NCI-H226 (cell line): ENCODE results near the gene ACACA.

ENCODE experiments used
- DNase-seq: peaks from one replicate; pipeline ENCODE4 v3.0.0-alpha.2; 2015

The ACACA gene

GRCh38 chr17:37286430-37286829 is 120.2 kb downstream of the ACACA start:
- DNase-seq: no peak

DNA sequence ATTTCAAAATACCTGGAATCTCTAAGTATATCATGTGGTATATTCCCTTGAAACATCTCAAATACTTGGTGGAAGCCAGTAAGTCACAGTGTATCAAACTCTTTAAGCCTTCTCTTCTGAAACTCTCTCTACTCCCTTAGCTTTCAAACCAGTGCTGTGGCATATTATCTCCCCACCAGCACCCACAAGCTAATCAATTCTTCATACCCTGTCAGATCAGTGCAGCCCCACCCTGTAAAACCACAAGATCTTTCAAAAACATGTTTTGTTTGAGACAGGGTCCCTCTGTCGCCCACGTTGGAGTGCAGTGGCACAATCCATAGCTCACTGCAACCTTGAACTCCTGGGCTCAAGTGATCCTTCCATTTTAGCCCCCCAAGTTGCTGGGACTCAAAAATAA is 122.4 kb downstream of the ACACA start:
- DNase-seq: no peak

- no peak for DNase-seq
Observed at GRCh38 chr17:37283414-37283961, 123.1 kb downstream of the ACACA start.

GRCh38 chr17:37280841-37281240 is 125.8 kb downstream of the ACACA start:
- DNase-seq: no peak

DNA sequence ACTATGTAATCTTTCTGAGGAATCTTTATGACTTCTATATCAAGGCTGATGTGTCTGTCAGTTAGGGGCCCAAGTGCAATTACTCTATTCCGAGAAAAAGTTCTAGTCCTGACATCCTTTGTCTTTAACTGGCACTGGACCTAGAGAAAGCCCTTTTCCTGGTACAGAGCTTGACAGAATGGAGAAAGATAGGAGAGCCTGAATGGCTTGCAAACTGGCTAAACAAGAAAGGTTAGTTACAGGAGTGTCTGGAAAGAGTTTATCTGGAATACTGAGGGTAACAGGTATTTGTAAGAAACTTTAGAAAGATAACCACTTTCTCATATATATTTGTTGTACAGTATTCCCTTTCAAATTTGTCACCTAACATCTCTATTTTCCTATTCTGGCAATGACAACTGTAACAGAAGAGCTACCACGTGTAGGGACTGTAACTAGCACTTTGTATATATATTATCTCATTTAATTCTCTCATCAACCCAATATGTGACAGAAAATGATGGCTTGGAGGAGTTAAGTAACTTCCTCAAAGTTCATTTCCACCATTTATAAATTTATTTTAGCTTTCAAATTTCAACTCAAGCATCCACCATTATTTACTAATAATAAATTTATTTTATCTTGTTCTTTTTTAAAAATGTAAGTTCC is 128.3 kb downstream of the ACACA start:
- DNase-seq: no peak

DNA sequence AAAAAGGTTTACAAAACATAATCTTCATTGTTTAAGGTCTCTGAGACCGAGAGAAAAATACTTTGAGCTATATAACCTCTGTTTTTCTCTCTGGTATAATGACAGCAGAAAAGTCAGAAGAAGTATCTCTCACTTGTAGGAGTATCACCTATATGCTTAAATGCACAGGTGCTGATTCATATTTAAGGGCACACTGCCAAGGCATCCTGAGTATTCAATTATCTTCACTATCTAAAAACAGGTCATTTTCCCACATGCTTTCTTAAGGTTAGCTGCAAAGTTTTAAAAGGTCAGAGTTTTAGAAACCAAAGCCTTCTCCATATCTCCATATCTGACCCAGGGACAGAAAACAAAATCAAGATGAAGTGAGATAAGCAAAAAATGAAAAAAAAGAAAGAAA is 130.2 kb downstream of the ACACA start:
- peak; percentile 63 for DNase-seq

GRCh38 chr17:37274461-37274860 is 132.2 kb downstream of the ACACA start:
- no peak for DNase-seq

- peak; percentile 62 for DNase-seq
Observed at GRCh38 chr17:37273409-37274051, 133.1 kb downstream of the ACACA start.

- DNase-seq: no peak
Observed at GRCh38 chr17:37265446-37266173, 141.0 kb downstream of the ACACA start.

DNA sequence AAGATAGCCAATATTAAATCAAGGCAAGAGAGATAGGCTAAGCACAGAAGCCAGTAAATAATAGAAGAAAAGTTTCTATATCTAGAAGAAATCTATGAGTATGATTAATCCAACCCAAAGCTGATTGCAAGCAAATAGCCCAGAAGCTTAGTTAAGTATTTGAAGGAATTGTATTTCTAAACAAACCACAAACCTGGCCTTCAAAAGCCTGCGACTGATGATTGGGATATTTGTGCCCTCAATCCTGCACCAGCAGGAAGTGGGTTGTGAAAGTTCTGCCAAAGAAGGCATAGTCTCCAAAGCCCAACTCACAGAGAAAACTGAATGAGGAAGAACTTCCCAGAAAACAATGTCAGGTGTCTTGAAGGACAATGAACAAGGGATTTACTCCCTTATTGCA is 145.3 kb downstream of the ACACA start:
- DNase-seq: peak; percentile 26

DNA sequence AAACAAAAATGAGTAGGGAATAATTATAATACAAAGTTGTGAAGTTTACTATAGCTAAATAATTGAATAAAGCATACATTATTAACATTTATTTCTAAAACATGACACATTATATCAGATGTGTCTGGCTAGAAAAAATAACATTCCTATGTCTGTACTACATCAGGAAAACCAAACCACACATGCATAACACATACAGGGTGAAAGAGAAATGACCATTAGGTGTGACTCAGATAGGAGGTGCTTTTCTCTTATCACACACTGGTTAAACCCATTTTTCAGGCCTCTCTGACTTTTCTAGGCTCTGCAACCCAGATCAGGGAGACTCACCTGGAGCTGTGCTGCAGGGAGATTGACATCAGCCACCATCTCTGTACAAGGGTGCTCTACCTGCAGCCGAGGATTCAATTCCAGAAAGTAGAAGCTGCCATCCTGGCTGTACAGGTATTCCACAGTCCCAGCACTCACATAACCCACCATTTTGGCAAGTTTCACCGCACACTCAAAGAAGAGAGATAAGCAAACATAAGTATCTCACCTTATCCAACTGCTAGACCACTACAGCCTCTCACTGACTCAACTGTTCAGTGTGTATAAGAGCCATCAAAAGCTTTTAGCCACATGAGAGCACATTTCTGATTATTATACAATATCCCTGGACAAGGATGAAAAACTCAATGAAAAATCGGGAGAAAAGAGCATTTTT is 147.5 kb downstream of the ACACA start:
- DNase-seq: peak; percentile 80

GRCh38 chr17:37256627-37257026 is 150.0 kb downstream of the ACACA start:
- DNase-seq: no peak

GRCh38 chr17:37255432-37255831 is 151.2 kb downstream of the ACACA start:
- no peak for DNase-seq

DNA sequence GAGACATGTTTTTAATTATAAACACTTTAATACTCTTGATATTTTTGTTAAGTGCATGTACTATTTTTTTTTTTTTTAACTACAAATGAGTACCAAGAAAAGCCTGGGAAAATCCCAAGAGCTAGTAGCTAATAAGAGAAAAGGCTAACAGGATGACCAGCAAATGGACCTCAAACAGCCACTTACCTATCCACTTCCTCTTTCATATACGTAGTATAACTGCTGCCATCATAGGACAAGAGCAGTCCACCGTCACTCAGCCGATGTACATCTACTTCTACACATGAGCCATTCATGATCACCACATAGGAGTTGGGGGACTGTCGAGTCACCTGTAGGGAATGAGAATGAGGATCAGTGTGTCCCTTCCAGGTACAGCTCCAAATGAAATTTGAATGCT is 158.8 kb downstream of the ACACA start:
- DNase-seq: no peak

GRCh38 chr17:37246085-37246484 is 160.6 kb downstream of the ACACA start:
- no peak for DNase-seq

DNA sequence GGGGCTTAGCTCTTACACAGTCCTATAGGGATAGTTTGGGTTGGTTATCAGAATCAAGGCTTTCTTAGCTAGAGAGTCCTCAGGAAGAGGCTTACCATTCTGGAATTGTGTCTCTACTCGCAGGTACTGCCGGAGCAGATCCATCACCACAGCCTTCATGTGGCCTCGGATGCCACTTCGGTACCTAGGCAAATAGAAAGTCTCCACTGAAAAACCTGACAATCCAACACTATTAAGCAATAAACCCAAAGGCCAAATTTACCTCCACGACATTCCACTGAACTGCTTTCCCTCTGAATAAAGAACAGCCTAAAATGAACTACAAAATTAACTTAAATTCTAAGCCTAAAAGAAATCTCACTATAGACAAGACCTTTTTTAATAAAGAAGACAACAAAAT is 166.3 kb downstream of the ACACA start:
- no peak for DNase-seq

DNA sequence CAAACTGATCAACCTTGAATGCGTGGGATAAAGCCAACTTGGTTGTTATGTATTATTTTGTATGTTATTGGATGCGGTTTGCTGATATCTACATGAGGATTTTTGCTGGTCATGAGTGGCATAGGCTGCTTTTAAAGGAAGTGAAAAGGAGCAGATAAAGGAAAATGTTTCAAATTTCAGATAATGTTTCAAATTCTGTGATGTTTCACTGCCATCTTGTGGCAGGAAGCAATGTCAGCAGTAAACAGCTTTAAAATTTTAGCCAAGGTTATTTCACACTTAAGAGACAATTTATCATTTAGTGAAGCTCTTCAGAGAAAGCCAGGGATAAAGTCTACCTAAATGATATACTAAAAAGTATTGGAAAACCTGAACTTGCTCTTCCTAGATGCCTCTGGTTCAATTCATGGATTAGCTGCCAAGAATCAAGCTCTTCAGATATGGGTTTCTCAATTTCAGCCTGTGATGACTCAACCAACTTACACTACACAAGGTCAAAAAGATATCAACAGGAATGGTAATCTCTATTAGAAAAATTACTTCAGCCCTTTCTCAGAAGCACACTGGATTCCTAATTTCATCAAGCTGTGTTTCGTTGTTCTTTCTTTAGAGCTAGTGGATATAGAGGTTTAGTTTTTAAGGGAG is 166.8 kb downstream of the ACACA start:
- DNase-seq: peak; percentile 64

DNA sequence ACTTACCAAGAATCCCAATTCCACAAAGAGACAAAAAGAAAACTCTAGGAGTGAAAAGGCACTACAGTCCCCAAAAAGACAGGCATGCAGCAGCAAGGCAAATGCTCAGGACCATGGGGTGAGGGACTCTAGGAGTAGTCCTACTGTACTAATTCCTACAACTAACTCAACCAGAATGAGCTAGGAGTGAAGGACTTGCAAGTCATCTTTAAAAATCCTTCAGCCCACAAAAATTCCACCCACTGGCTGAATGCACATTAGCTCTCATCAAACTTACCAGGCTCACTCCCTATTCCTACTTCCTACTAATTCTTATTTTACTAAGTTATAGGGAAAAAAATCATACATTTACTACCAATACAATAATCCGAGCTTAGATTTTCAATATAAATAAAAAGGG is 172.5 kb downstream of the ACACA start:
- no peak for DNase-seq

DNA sequence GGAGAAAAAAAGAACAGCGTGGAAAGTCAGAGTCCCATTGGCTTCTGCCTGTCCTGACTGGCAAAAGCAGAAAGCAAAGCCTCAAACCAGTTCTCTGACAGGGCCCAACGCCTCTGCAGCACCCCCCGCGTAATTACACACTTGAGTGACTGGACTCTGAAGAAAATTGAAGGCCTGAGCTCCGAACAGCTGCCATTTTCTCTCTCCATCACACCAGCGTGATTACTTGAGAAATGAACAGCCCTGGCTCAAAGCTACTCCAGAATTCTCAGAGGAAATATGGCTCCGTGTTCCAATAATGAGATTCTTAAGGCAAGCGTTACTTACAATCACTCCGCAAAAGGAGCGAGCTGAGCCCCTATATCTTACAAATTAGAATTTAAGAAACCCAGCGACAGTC is 173.6 kb downstream of the ACACA start:
- no peak for DNase-seq

- DNase-seq: no peak
Observed at GRCh38 chr17:37231887-37232286, 174.7 kb downstream of the ACACA start.

DNA sequence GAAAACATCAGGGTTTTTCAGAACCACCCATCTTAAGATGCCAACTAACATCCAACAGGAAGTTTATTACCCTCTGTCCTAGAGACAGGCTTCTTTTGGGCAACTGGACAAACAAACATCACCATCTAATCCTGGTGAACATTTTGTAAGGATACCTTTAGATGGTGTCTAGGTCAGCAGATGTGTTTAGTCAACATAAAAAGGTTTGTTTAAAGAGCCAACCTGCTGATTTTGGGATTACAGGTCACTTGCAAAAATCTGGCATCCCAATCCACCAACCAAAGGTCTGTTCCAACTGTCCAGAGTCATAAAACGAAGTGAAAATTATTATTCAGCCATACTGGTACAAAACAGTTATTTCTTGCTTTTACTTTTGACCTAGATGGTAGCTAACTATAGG is 176.0 kb downstream of the ACACA start:
- DNase-seq: no peak

GRCh38 chr17:37225465-37225864 is 181.2 kb downstream of the ACACA start:
- DNase-seq: no peak

DNA sequence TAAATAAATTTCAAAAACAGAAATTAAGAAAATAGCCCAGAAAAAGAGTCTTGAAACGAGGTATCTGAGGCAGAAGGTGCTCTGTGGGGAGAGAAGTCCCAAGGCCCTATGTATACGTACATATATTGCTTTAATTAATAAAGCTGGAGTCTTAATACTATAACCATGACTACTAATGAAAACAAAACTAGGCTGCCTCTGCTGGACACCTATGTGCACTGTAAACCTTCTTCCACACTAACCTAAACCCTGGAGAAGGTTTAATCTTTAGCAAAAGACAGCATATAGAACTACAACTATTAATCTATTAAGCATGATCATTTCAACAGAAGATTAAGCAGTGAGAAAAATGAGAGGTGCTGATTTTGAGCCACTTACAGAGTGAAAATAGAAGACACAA is 184.8 kb downstream of the ACACA start:
- DNase-seq: no peak
